ENCODE results near the gene WIPF1.

DNA sequence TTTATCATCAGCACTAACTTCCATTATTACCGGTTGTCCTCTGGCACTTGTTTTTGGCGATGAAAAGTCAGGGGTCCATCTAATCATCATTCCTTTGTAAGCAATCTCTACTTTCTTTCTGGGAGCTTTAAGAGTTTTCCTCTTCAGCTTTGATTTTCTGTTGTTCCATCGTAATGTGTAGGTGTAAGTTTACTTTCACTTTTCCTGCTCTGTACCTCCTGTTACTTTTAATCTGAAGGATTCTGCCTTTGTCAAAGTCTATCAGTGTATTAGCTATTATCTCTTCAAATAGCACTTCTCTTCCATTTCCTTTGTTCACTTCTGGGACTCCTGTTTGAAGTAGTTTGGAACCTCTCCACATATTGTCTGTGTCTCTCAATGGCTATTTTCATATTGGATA lies 85.3 kb downstream of the WIPF1 start:
- TF ChIP-seq, protein P1, sequence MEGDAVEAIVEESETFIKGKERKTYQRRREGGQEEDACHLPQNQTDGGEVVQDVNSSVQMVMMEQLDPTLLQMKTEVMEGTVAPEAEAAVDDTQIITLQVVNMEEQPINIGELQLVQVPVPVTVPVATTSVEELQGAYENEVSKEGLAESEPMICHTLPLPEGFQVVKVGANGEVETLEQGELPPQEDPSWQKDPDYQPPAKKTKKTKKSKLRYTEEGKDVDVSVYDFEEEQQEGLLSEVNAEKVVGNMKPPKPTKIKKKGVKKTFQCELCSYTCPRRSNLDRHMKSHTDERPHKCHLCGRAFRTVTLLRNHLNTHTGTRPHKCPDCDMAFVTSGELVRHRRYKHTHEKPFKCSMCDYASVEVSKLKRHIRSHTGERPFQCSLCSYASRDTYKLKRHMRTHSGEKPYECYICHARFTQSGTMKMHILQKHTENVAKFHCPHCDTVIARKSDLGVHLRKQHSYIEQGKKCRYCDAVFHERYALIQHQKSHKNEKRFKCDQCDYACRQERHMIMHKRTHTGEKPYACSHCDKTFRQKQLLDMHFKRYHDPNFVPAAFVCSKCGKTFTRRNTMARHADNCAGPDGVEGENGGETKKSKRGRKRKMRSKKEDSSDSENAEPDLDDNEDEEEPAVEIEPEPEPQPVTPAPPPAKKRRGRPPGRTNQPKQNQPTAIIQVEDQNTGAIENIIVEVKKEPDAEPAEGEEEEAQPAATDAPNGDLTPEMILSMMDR (IDR thresholded peaks at IDR 0.05; ENCODE audit: low read depth, low read length, poor library complexity, severe bottlenecking), result no peak
- TF ChIP-seq EZH2phosphoT487 (IDR thresholded peaks at IDR 0.05; ENCODE audit: borderline replicate concordance, low read length), result no peak
